Tibial nerve (tissue), 4 donors: ENCODE data around the gene FSD1.

ENCODE experiments used
- EP300 ChIP-seq, 2 donors: sonication (generic); formaldehyde crosslinking; IDR thresholded peaks; one replicate each; pipeline ENCODE4 v1.6.1; 2017; ENCODE audit warnings: antibody characterized with exemption in 2 of 2, mild to moderate bottlenecking in 1 of 2
- TF ChIP-seq, protein P1 (sequence below), 5 experiments: fragments of 200-600 bp in 3 of 5; fragments of 450-650 bp in 2 of 5; sonication (generic) in 3 of 5; IDR thresholded peaks; one replicate each; pipeline ENCODE4 v1.5.1; 2016 to 2019; ENCODE audit warnings: antibody characterized with exemption in 5 of 5, mild to moderate bottlenecking in 3 of 5, moderate library complexity in 2 of 5

DNA sequence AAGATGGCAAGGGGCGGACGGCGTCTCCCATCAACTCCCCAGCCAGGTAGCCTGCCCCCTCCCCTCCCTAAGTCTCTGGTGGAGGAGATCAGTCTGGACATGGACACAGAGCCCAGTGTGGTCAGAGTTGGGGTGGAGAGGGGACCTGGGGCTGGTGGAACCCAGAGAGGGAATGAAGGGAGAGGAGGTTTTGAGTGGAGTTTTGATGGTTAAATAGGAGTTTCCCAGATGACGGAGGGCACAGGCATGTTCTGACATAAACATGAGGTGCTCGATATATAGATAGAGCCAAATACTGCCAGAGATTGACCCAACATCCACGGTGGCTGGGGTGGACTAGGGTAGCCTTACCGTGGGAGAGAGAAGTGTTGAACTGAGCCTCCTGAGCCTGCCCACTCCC lies 14.1 kb downstream of the FSD1 start:
- no peak for TF ChIP-seq EP300 (IDR thresholded peaks at IDR 0.05)
- TF ChIP-seq, protein P1, sequence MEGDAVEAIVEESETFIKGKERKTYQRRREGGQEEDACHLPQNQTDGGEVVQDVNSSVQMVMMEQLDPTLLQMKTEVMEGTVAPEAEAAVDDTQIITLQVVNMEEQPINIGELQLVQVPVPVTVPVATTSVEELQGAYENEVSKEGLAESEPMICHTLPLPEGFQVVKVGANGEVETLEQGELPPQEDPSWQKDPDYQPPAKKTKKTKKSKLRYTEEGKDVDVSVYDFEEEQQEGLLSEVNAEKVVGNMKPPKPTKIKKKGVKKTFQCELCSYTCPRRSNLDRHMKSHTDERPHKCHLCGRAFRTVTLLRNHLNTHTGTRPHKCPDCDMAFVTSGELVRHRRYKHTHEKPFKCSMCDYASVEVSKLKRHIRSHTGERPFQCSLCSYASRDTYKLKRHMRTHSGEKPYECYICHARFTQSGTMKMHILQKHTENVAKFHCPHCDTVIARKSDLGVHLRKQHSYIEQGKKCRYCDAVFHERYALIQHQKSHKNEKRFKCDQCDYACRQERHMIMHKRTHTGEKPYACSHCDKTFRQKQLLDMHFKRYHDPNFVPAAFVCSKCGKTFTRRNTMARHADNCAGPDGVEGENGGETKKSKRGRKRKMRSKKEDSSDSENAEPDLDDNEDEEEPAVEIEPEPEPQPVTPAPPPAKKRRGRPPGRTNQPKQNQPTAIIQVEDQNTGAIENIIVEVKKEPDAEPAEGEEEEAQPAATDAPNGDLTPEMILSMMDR (IDR thresholded peaks at IDR 0.05), result no peak
